ENCODE data around the gene CAT.

The CAT gene

GRCh38 chr11:34519595-34520235 is 81.0 kb downstream of the CAT start:
- Histone ChIP-seq H3K27ac (no peak overlapping the region), H3K4me3 (no peak overlapping the region), H3K9ac (ENCODE audit: insufficient read length) (no peak overlapping the region), H3K36me3 (ENCODE audit: insufficient read depth, low read length) (no peaks in the 10 kb centered on the region), H3K9me3 (ENCODE audit: low read depth, low read length) (no peaks in the 10 kb centered on the region)
- no peak for DNase-seq (ENCODE audit: low read depth, low spot score)
- TF ChIP-seq EZH2 (IDR thresholded peaks at IDR 0.05) = no peak
- TF ChIP-seq FOXP2 (optimal IDR thresholded peaks at IDR 0.05; ENCODE audit: control extremely low read depth, extremely low read length, insufficient read depth) = no peak
- no peak for TF ChIP-seq POLR2AphosphoS5 (IDR thresholded peaks at IDR 0.05; ENCODE audit: borderline replicate concordance, low read depth, low read length)

- H3K36me3 ChIP-seq (ENCODE audit: insufficient read depth, low read length) = no peaks in the 10 kb centered on the region
- H3K4me3 ChIP-seq = no peak overlapping the region
- DNase-seq (ENCODE audit: low read depth, low spot score) = no peak
- no peak overlapping the region for H3K9ac ChIP-seq (ENCODE audit: insufficient read length)
- no peak for TF ChIP-seq EZH2 (IDR thresholded peaks at IDR 0.05)
- no peak for TF ChIP-seq POLR2AphosphoS5 (IDR thresholded peaks at IDR 0.05; ENCODE audit: borderline replicate concordance, low read depth, low read length)
- no peak for TF ChIP-seq FOXP2 (optimal IDR thresholded peaks at IDR 0.05; ENCODE audit: control extremely low read depth, extremely low read length, insufficient read depth)
- H3K9me3 ChIP-seq (ENCODE audit: low read depth, low read length) = no peaks in the 10 kb centered on the region
- no peak overlapping the region for H3K27ac ChIP-seq
Observed at GRCh38 chr11:34521265-34521664, 82.5 kb downstream of the CAT start.
